Upper lobe of right lung (tissue), 1 donor: ENCODE measurements around the gene BEND4. TPM values are rescaled to one million over a fixed set of nuclear protein-coding genes. Genes with fewer than 3 reads are reported as not detected.
"Not testable (repeated sequence)": the region's sequence is repeated elsewhere in the genome, so short reads cannot be mapped to it uniquely, and the experiment has no call there.

Experiments used
- ATAC-seq: fragments of 200-7000 bp; cut with Tn5 transposase; one replicate; pipeline ENCODE4 v1.9.1; 2020; ENCODE audit warnings: mild to moderate bottlenecking, moderate library complexity
- DNase-seq: peaks from one replicate; pipeline ENCODE4 v3.0.0-alpha.2; 2020
- H3K27ac ChIP-seq: fragments of 200-600 bp; one replicate; pipeline ENCODE4 v1.8.0; 2022
- H3K27me3 ChIP-seq: fragments of 200-600 bp; one replicate; pipeline ENCODE4 v1.8.0; 2022; ENCODE audit warnings: mild to moderate bottlenecking
- H3K36me3 ChIP-seq: fragments of 200-600 bp; one replicate; pipeline ENCODE4 v1.8.0; 2022
- H3K4me1 ChIP-seq: fragments of 200-600 bp; one replicate; pipeline ENCODE4 v1.8.0; 2022
- H3K4me3 ChIP-seq: fragments of 200-600 bp; one replicate; pipeline ENCODE4 v1.8.0; 2022; ENCODE audit warnings: mild to moderate bottlenecking
- H3K9me3 ChIP-seq: fragments of 200-600 bp; one replicate; pipeline ENCODE4 v1.8.0; 2022
- CTCF ChIP-seq: fragments of 200-600 bp; IDR thresholded peaks from one replicate; pipeline ENCODE4 v1.8.0; 2022; ENCODE audit warnings: antibody characterized with exemption
- intact Hi-C: fragments of 100-400 bp; cut with DNase I; formaldehyde crosslinking; loops from one replicate; pipeline ENCODE4 v1.11.0; 2022
- long read RNA-seq: library from polyadenylated mRNA; unstranded; transcript quantifications from one replicate; pipeline ENCODE4 v2.0.0, GENCODE V29; 2021
- total RNA-seq: library from RNA; stranded (reverse); fragmentation: NEBNext Ultra II Directional; extraction: Animal tissue kit (Norgen Biotek cat#: 25700); gene quantifications from one replicate; pipeline ENCODE4 v1.2.1, GENCODE V29; 2021
- donor health status: DM: no; HTN: yes; CAD: no; lungs with severe emphysema.

Gene BEND4
- 0.43 TPM for total RNA-seq
- long read RNA-seq, result 0 reads

- H3K9me3 ChIP-seq, result no peaks in the 10 kb centered on the region
- H3K36me3 ChIP-seq, result no peaks in the 10 kb centered on the region
- H3K4me3 ChIP-seq, result peak within 1 kb of the TSS; percentile 43
- no peak within 1 kb of the TSS for H3K27ac ChIP-seq
- no peak for TF ChIP-seq CTCF
- ATAC-seq (no peak), DNase-seq (no peak)
- peaks cover 6% of the 10 kb centered on the region for H3K4me1 ChIP-seq
- H3K27me3 ChIP-seq, result peaks cover 55% of the 10 kb centered on the region
- intact Hi-C loops, result no loop called here
Measured at GRCh38 chr4:42152507-42153504, at the start of gene BEND4. BEND4 (minus strand) TSS chr4:42152655; CDS start chr4:42152143, 512 bp downstream.

GRCh38 chr4:42197341-42197740 is 44.9 kb upstream of the BEND4 start:
- no peaks in the 10 kb centered on the region for H3K9me3 ChIP-seq
- intact Hi-C loops, result no loop called here
- TF ChIP-seq CTCF, result no peak
- no peak overlapping the region for H3K27ac ChIP-seq
- H3K36me3 ChIP-seq, result no peaks in the 10 kb centered on the region
- DNase-seq (no peak), ATAC-seq (no peak)
- H3K4me1 ChIP-seq, result no peaks in the 10 kb centered on the region
- H3K27me3 ChIP-seq, result no peaks in the 10 kb centered on the region
- no peak overlapping the region for H3K4me3 ChIP-seq

GRCh38 chr4:42172921-42173320 is 20.5 kb upstream of the BEND4 start:
- DNase-seq (no peak), ATAC-seq (no peak)
- TF ChIP-seq CTCF, result no peak
- intact Hi-C loops, result no loop called here
- H3K4me1 ChIP-seq, result no peaks in the 10 kb centered on the region
- no peaks in the 10 kb centered on the region for H3K36me3 ChIP-seq
- H3K9me3 ChIP-seq, result no peaks in the 10 kb centered on the region
- H3K27ac ChIP-seq, result no peak overlapping the region
- H3K4me3 ChIP-seq, result no peak overlapping the region
- no peaks in the 10 kb centered on the region for H3K27me3 ChIP-seq

- Histone ChIP-seq H3K36me3 (no peaks in the 10 kb centered on the region), H3K4me3 (no peak overlapping the region), H3K9me3 (no peaks in the 10 kb centered on the region), H3K27ac (no peak overlapping the region), H3K27me3 (no peaks in the 10 kb centered on the region), H3K4me1 (no peaks in the 10 kb centered on the region)
- DNase-seq (no peak), ATAC-seq (no peak)
- intact Hi-C loops, result no loop called here
- no peak for TF ChIP-seq CTCF
Measured at GRCh38 chr4:42172128-42172790, 19.8 kb upstream of the BEND4 start.

GRCh38 chr4:42167709-42168108 is 15.3 kb upstream of the BEND4 start:
- intact Hi-C loops, result no loop called here
- DNase-seq (no peak), ATAC-seq (no peak)
- Histone ChIP-seq H3K27me3 (no peaks in the 10 kb centered on the region), H3K4me1 (no peaks in the 10 kb centered on the region), H3K27ac (no peak overlapping the region), H3K36me3 (no peaks in the 10 kb centered on the region), H3K4me3 (no peak overlapping the region), H3K9me3 (no peaks in the 10 kb centered on the region)
- no peak for TF ChIP-seq CTCF

GRCh38 chr4:42166186-42166585 is 13.7 kb upstream of the BEND4 start:
- H3K36me3 ChIP-seq, result not testable (repeated sequence)

More at GRCh38 chr4:42166186-42166585, 13.7 kb upstream of the BEND4 start:
- H3K27me3 ChIP-seq, H3K27ac ChIP-seq, H3K4me1 ChIP-seq, DNase-seq, H3K9me3 ChIP-seq, H3K4me3 ChIP-seq, ATAC-seq, intact Hi-C loops: not testable (repeated sequence)
